Subcutaneous abdominal adipose tissue (tissue), 5 donors: Measurements from ENCODE around the gene CCNT1.

Experiments used
- H3K27ac ChIP-seq: one replicate; pipeline ENCODE4 v1.7.0; 2013; ENCODE audit warnings: low read depth, mild to moderate bottlenecking, inconsistent platforms, low read length, moderate library complexity
- H3K27me3 ChIP-seq, 5 donors: one replicate each; pipeline ENCODE4 v1.7.0; 2013; ENCODE audit warnings: low read length in 5 of 5, inconsistent platforms in 1 of 5; ENCODE audit not compliant: control insufficient read depth in 5 of 5, insufficient read depth in 4 of 5
- H3K36me3 ChIP-seq, 5 donors: one replicate each; pipeline ENCODE4 v1.7.0; 2013; ENCODE audit warnings: low read length in 5 of 5; ENCODE audit not compliant: control insufficient read depth in 5 of 5, insufficient read depth in 5 of 5
- H3K4me1 ChIP-seq, 5 donors: one replicate each; pipeline ENCODE4 v1.7.0; 2013; ENCODE audit warnings: low read length in 5 of 5, mild to moderate bottlenecking in 3 of 5, moderate library complexity in 1 of 5; ENCODE audit not compliant: control insufficient read depth in 5 of 5, insufficient read depth in 5 of 5
- H3K4me3 ChIP-seq, 5 donors: one replicate each; pipeline ENCODE4 v1.7.0; 2013; ENCODE audit warnings: low read length in 5 of 5, low read depth in 1 of 5
- H3K9ac ChIP-seq, 5 donors: one replicate each; pipeline ENCODE4 v1.7.0; 2013; ENCODE audit warnings: low read length in 5 of 5, mild to moderate bottlenecking in 4 of 5, moderate library complexity in 3 of 5
- H3K9me3 ChIP-seq, 5 donors: one replicate each; pipeline ENCODE4 v1.7.0; 2013; ENCODE audit warnings: low read length in 5 of 5; ENCODE audit not compliant: control insufficient read depth in 5 of 5
- donor health status: healthy.
- donor health status: healthy.
- donor health status: healthy.
- donor health status: healthy.
- donor health status: healthy.

CCNT1 gene

GRCh38 chr12:48716493-48717251 lies at the start of gene CCNT1:
Gene CCNT1, minus strand, starts transcription at chr12:48716707. Its CDS starts 32 bp downstream, at chr12:48716675.
- H3K36me3 ChIP-seq = peaks cover 4 to 21% (median 10%) of the 10 kb centered on the region in 5 donors
- peaks cover 0 to 6% (median 3%) of the 10 kb centered on the region in 5 donors for H3K9me3 ChIP-seq
- H3K9ac ChIP-seq = peak within 1 kb of the TSS; percentile 93 to 97 (median 96)
- peak within 1 kb of the TSS; percentile 89 for H3K27ac ChIP-seq
- peaks cover 4 to 31% (median 27%) of the 10 kb centered on the region in 5 donors for H3K4me1 ChIP-seq
- H3K27me3 ChIP-seq = no peaks in the 10 kb centered on the region
- peak within 1 kb of the TSS; percentile 75 to 96 (median 93) for H3K4me3 ChIP-seq

- Histone ChIP-seq H3K9me3 (no peaks in the 10 kb centered on the region), H3K4me1 (peaks cover 7 to 35% (median 32%) of the 10 kb centered on the region in 5 donors), H3K27me3 (no peaks in the 10 kb centered on the region), H3K4me3 (no peak overlapping the region), H3K36me3 (peaks cover 4 to 55% (median 43%) of the 10 kb centered on the region in 5 donors), H3K9ac (no peak overlapping the region), H3K27ac (no peak overlapping the region)
Measured at GRCh38 chr12:48765753-48766162, 49.3 kb upstream of the CCNT1 start.

GRCh38 chr12:48764521-48764920 lies 48.0 kb upstream of the CCNT1 start:
- peaks cover 7 to 35% (median 32%) of the 10 kb centered on the region in 5 donors for H3K4me1 ChIP-seq
- no peak overlapping the region for H3K27ac ChIP-seq
- H3K4me3 ChIP-seq = no peak overlapping the region
- no peak overlapping the region for H3K9ac ChIP-seq
- peaks cover 0 to 45% (median 36%) of the 10 kb centered on the region in 5 donors for H3K36me3 ChIP-seq
- no peaks in the 10 kb centered on the region for H3K9me3 ChIP-seq
- no peaks in the 10 kb centered on the region for H3K27me3 ChIP-seq

GRCh38 chr12:48758737-48759136 lies 42.2 kb upstream of the CCNT1 start:
- Histone ChIP-seq H3K9me3 (no peaks in the 10 kb centered on the region), H3K9ac (no peak overlapping the region), H3K27ac (no peak overlapping the region), H3K4me3 (no peak overlapping the region), H3K4me1 (no peaks in the 10 kb centered on the region), H3K27me3 (no peaks in the 10 kb centered on the region), H3K36me3 (no peaks in the 10 kb centered on the region)

GRCh38 chr12:48758186-48758585 lies 41.7 kb upstream of the CCNT1 start:
- Histone ChIP-seq H3K9me3 (no peaks in the 10 kb centered on the region), H3K27me3 (no peaks in the 10 kb centered on the region), H3K36me3 (no peaks in the 10 kb centered on the region), H3K27ac (no peak overlapping the region), H3K4me3 (no peak overlapping the region), H3K9ac (no peak overlapping the region), H3K4me1 (no peaks in the 10 kb centered on the region)

- Histone ChIP-seq H3K36me3 (no peaks in the 10 kb centered on the region), H3K27ac (no peak overlapping the region), H3K4me1 (no peaks in the 10 kb centered on the region), H3K9ac (no peak overlapping the region), H3K27me3 (no peaks in the 10 kb centered on the region), H3K4me3 (no peak overlapping the region), H3K9me3 (no peaks in the 10 kb centered on the region)
Measured at GRCh38 chr12:48750769-48751356, 34.4 kb upstream of the CCNT1 start.

- no peak overlapping the region for H3K4me3 ChIP-seq
- no peak overlapping the region for H3K27ac ChIP-seq
- H3K9ac ChIP-seq = no peak overlapping the region
- no peaks in the 10 kb centered on the region for H3K9me3 ChIP-seq
- no peaks in the 10 kb centered on the region for H3K4me1 ChIP-seq
- no peaks in the 10 kb centered on the region for H3K36me3 ChIP-seq
- H3K27me3 ChIP-seq = no peaks in the 10 kb centered on the region
Measured at GRCh38 chr12:48750215-48750614, 33.7 kb upstream of the CCNT1 start.

- Histone ChIP-seq H3K4me3 (no peak overlapping the region), H3K27ac (no peak overlapping the region), H3K4me1 (no peaks in the 10 kb centered on the region), H3K9ac (no peak overlapping the region), H3K36me3 (no peaks in the 10 kb centered on the region), H3K9me3 (no peaks in the 10 kb centered on the region), H3K27me3 (peaks cover 0 to 2% (median 0%) of the 10 kb centered on the region in 5 donors)
Measured at GRCh38 chr12:48744251-48745008, 27.9 kb upstream of the CCNT1 start.

- no peak overlapping the region for H3K9ac ChIP-seq
- no peaks in the 10 kb centered on the region for H3K4me1 ChIP-seq
- H3K4me3 ChIP-seq = no peak overlapping the region
- H3K27me3 ChIP-seq = peaks cover 0 to 3% (median 0%) of the 10 kb centered on the region in 5 donors
- no peaks in the 10 kb centered on the region for H3K9me3 ChIP-seq
- no peaks in the 10 kb centered on the region for H3K36me3 ChIP-seq
- H3K27ac ChIP-seq = no peak overlapping the region
Measured at GRCh38 chr12:48739618-48740269, 23.2 kb upstream of the CCNT1 start.
